Progenitor cell of endocrine pancreas (in vitro differentiated cells): Measurements from ENCODE around the gene C2orf66. TPM values are rescaled to one million over a fixed set of nuclear protein-coding genes. Genes with fewer than 3 reads are reported as not detected.
A peak's percentile ranks its signal among the peaks of the same experiment; 100 is the strongest.

Experiments
- DNase-seq: peaks from one replicate; pipeline ENCODE4 v3.0.0; 2021; ENCODE audit warnings: low spot score; ENCODE audit not compliant: unreplicated experiment
- H3K27ac Mint-ChIP-seq: 2 replicates; pipeline ENCODE4 v1.8.0; 2021; ENCODE audit warnings: mild to moderate bottlenecking, moderate library complexity, mixed read lengths
- H3K27me3 Mint-ChIP-seq: 2 replicates; pipeline ENCODE4 v1.8.0; 2021; ENCODE audit warnings: mixed read lengths
- H3K36me3 Mint-ChIP-seq: 2 replicates; pipeline ENCODE4 v1.8.0; 2022; ENCODE audit warnings: mixed read lengths; ENCODE audit not compliant: insufficient read depth
- H3K4me1 Mint-ChIP-seq: 2 replicates; pipeline ENCODE4 v1.8.0; 2021; ENCODE audit warnings: low read depth, mixed read lengths
- H3K4me3 Mint-ChIP-seq: 2 replicates; pipeline ENCODE4 v1.8.0; 2021; ENCODE audit warnings: low read depth, mild to moderate bottlenecking, moderate library complexity, mixed read lengths
- H3K9me3 Mint-ChIP-seq: 2 replicates; pipeline ENCODE4 v1.8.0; 2021; ENCODE audit warnings: low read depth, mixed read lengths
- long read RNA-seq: library from polyadenylated mRNA; unstranded; transcript quantifications from one replicate; pipeline ENCODE4 v2.0.0, GENCODE V29; 2020
- total RNA-seq: library from RNA; stranded (reverse); gene quantifications from 2 replicates; pipeline ENCODE4 v1.2.1, GENCODE V29; 2021
- TF ChIP-seq, protein P1 (sequence below): fragments of 200-600 bp; sonication (generic); IDR thresholded peaks from one replicate; pipeline ENCODE4 v1.5.0; 2021; ENCODE audit warnings: antibody characterized with exemption, mild to moderate bottlenecking; ENCODE audit not compliant: unreplicated experiment

The C2orf66 gene
- 0.38 and 0.40 TPM in 2 replicates for total RNA-seq
- long read RNA-seq, result 0 reads

- Mint-ChIP-seq H3K9me3 (no peaks in the 10 kb centered on the region), H3K36me3 (no peaks in the 10 kb centered on the region), H3K27ac (no peak within 1 kb of the TSS), H3K4me1 (no peaks in the 10 kb centered on the region), H3K4me3 (no peak within 1 kb of the TSS), H3K27me3 (peaks cover 3% of the 10 kb centered on the region)
- DNase-seq, result no peak
- TF ChIP-seq, protein P1, sequence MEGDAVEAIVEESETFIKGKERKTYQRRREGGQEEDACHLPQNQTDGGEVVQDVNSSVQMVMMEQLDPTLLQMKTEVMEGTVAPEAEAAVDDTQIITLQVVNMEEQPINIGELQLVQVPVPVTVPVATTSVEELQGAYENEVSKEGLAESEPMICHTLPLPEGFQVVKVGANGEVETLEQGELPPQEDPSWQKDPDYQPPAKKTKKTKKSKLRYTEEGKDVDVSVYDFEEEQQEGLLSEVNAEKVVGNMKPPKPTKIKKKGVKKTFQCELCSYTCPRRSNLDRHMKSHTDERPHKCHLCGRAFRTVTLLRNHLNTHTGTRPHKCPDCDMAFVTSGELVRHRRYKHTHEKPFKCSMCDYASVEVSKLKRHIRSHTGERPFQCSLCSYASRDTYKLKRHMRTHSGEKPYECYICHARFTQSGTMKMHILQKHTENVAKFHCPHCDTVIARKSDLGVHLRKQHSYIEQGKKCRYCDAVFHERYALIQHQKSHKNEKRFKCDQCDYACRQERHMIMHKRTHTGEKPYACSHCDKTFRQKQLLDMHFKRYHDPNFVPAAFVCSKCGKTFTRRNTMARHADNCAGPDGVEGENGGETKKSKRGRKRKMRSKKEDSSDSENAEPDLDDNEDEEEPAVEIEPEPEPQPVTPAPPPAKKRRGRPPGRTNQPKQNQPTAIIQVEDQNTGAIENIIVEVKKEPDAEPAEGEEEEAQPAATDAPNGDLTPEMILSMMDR, result no peak
Observed at GRCh38 chr2:196809260-196809659, at the start of gene C2orf66. Gene C2orf66 (minus strand): TSS chr2:196809355. CDS start chr2:196809336, 19 bp downstream.

- H3K27me3 Mint-ChIP-seq, result no peaks in the 10 kb centered on the region
- no peak overlapping the region for H3K4me3 Mint-ChIP-seq
- H3K27ac Mint-ChIP-seq, result peak overlapping the region; percentile 80
- H3K36me3 Mint-ChIP-seq, result peaks cover 16% of the 10 kb centered on the region
- H3K4me1 Mint-ChIP-seq, result no peaks in the 10 kb centered on the region
- DNase-seq, result no peak
- TF ChIP-seq, protein P1, result no peak
- H3K9me3 Mint-ChIP-seq, result peaks cover 10% of the 10 kb centered on the region
Observed at GRCh38 chr2:196854629-196855028, 45.5 kb upstream of the C2orf66 start.

GRCh38 chr2:196853301-196854087 is 44.3 kb upstream of the C2orf66 start:
- peaks cover 3% of the 10 kb centered on the region for H3K9me3 Mint-ChIP-seq
- no peaks in the 10 kb centered on the region for H3K4me1 Mint-ChIP-seq
- peaks cover 7% of the 10 kb centered on the region for H3K36me3 Mint-ChIP-seq
- H3K27me3 Mint-ChIP-seq, result no peaks in the 10 kb centered on the region
- H3K4me3 Mint-ChIP-seq, result no peak overlapping the region
- TF ChIP-seq, protein P1, result no peak
- H3K27ac Mint-ChIP-seq, result no peak overlapping the region
- no peak for DNase-seq

DNA sequence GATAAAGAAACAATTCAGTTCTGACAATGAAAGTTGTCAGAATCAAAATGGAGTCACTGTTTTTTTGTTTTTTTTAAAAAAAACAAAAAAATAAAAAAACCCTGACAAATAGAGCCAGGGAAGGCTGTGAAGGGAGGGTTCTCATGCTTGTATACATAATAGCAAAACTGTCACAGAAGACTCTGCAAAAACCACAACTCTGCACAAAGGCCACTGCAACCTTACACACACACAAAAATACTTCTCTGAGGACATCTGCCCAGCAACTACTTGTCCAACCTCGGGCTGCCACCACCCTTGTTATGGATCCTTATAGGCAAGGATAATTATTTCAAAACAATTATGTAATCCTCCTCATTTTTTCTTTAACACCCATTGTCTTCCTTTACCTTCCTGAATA is 41.9 kb upstream of the C2orf66 start:
- Mint-ChIP-seq H3K27ac (no peak overlapping the region), H3K27me3 (no peaks in the 10 kb centered on the region), H3K36me3 (peaks cover 7% of the 10 kb centered on the region), H3K9me3 (no peaks in the 10 kb centered on the region), H3K4me3 (no peak overlapping the region), H3K4me1 (no peaks in the 10 kb centered on the region)
- TF ChIP-seq, protein P1, result no peak
- no peak for DNase-seq

GRCh38 chr2:196849895-196850294 is 40.7 kb upstream of the C2orf66 start:
- Mint-ChIP-seq H3K27me3 (no peaks in the 10 kb centered on the region), H3K9me3 (no peaks in the 10 kb centered on the region), H3K4me3 (no peak overlapping the region), H3K4me1 (no peaks in the 10 kb centered on the region), H3K27ac (peak overlapping the region; percentile 15), H3K36me3 (peaks cover 7% of the 10 kb centered on the region)
- TF ChIP-seq, protein P1, result peak; percentile 32
- DNase-seq, result no peak
